Endothelial cell (in vitro differentiated cells): Measurements from ENCODE around the gene XRCC1. TPM values are rescaled to one million over a fixed set of nuclear protein-coding genes. Genes with fewer than 3 reads are reported as not detected.

Experiments used
- DNase-seq: peaks from one replicate; pipeline ENCODE4 v3.0.0; 2021; ENCODE audit warnings: low spot score
- H3K27ac Mint-ChIP-seq: one replicate; pipeline ENCODE4 v1.8.0; 2021; ENCODE audit warnings: mixed read lengths, inconsistent platforms; ENCODE audit not compliant: unreplicated experiment
- H3K27me3 Mint-ChIP-seq: one replicate; pipeline ENCODE4 v1.8.0; 2021; ENCODE audit warnings: mild to moderate bottlenecking, moderate library complexity, mixed read lengths, inconsistent platforms; ENCODE audit not compliant: unreplicated experiment
- H3K36me3 Mint-ChIP-seq: one replicate; pipeline ENCODE4 v1.8.0; 2021; ENCODE audit warnings: mild to moderate bottlenecking, low read depth, mixed read lengths, inconsistent platforms; ENCODE audit not compliant: unreplicated experiment
- H3K4me1 Mint-ChIP-seq: one replicate; pipeline ENCODE4 v1.8.0; 2021; ENCODE audit warnings: mild to moderate bottlenecking, mixed read lengths, inconsistent platforms; ENCODE audit not compliant: unreplicated experiment
- H3K4me3 Mint-ChIP-seq: one replicate; pipeline ENCODE4 v1.8.0; 2021; ENCODE audit warnings: mild to moderate bottlenecking, mixed read lengths, inconsistent platforms; ENCODE audit not compliant: unreplicated experiment
- H3K9me3 Mint-ChIP-seq: one replicate; pipeline ENCODE4 v1.8.0; 2021; ENCODE audit warnings: mixed read lengths, inconsistent platforms; ENCODE audit not compliant: unreplicated experiment
- CTCF ChIP-seq: fragments of 200-600 bp; sonication (generic); IDR thresholded peaks from one replicate; pipeline ENCODE4 v1.5.0; 2021; ENCODE audit warnings: antibody characterized with exemption; ENCODE audit not compliant: unreplicated experiment
- total RNA-seq: library from RNA; stranded (reverse); fragmentation: NEBNext Ultra II Directional; extraction: Animal tissue kit (Norgen Biotek cat#: 25700); gene quantifications from one replicate; pipeline ENCODE4 v1.2.1, GENCODE V29; 2021; ENCODE audit not compliant: unreplicated experiment

XRCC1 gene
- total RNA-seq, 1 donor from 2014 or later = 45.1 TPM

GRCh38 chr19:43595999-43596841 lies 20.9 kb upstream of the XRCC1 start, which contains the start of the genes IRGQ and ZNF576:
TSS of gene IRGQ (minus strand) at chr19:43596134. CDS start at chr19:43595338, 796 bp downstream.
TSS of gene ZNF576 (plus strand) at chr19:43596595. CDS start at chr19:43597109, 514 bp downstream.
- Mint-ChIP-seq H3K36me3 (peaks cover 19% of the 10 kb centered on the region), H3K27ac (peak within 1 kb of the TSS; percentile 96), H3K4me1 (peaks cover 29% of the 10 kb centered on the region), H3K9me3 (no peaks in the 10 kb centered on the region), H3K27me3 (peaks cover 12% of the 10 kb centered on the region), H3K4me3 (peak within 1 kb of the TSS; percentile 99)
- no peak for TF ChIP-seq CTCF
- peak; percentile 100 for DNase-seq

- peaks cover 29% of the 10 kb centered on the region for H3K4me1 Mint-ChIP-seq
- H3K27ac Mint-ChIP-seq = peak overlapping the region; percentile 96
- TF ChIP-seq CTCF = no peak
- peak; percentile 22 for DNase-seq
- H3K4me3 Mint-ChIP-seq = peak overlapping the region; percentile 99
- H3K27me3 Mint-ChIP-seq = peaks cover 15% of the 10 kb centered on the region
- peaks cover 21% of the 10 kb centered on the region for H3K36me3 Mint-ChIP-seq
- no peaks in the 10 kb centered on the region for H3K9me3 Mint-ChIP-seq
Measured at GRCh38 chr19:43595605-43595998, 20.3 kb upstream of the XRCC1 start.

GRCh38 chr19:43594710-43595604 lies 19.6 kb upstream of the XRCC1 start:
- H3K36me3 Mint-ChIP-seq = peaks cover 22% of the 10 kb centered on the region
- H3K27me3 Mint-ChIP-seq = peaks cover 15% of the 10 kb centered on the region
- no peaks in the 10 kb centered on the region for H3K9me3 Mint-ChIP-seq
- peak overlapping the region; percentile 96 for H3K27ac Mint-ChIP-seq
- H3K4me3 Mint-ChIP-seq = peak overlapping the region; percentile 99
- peak; percentile 69 for TF ChIP-seq CTCF
- peaks cover 29% of the 10 kb centered on the region for H3K4me1 Mint-ChIP-seq
- DNase-seq = peak; percentile 70

GRCh38 chr19:43594081-43594697 lies 18.9 kb upstream of the XRCC1 start:
- Mint-ChIP-seq H3K4me1 (peaks cover 32% of the 10 kb centered on the region), H3K9me3 (no peaks in the 10 kb centered on the region), H3K36me3 (peaks cover 24% of the 10 kb centered on the region), H3K27ac (peak overlapping the region; percentile 70), H3K4me3 (peak overlapping the region; percentile 77), H3K27me3 (peaks cover 18% of the 10 kb centered on the region)
- no peak for TF ChIP-seq CTCF
- DNase-seq = no peak
